ENCODE results near the gene GABRG3.
"Not testable (repeated sequence)": the region's sequence is repeated elsewhere in the genome, so short reads cannot be mapped to it uniquely, and the experiment has no call there.

Gene GABRG3

DNA sequence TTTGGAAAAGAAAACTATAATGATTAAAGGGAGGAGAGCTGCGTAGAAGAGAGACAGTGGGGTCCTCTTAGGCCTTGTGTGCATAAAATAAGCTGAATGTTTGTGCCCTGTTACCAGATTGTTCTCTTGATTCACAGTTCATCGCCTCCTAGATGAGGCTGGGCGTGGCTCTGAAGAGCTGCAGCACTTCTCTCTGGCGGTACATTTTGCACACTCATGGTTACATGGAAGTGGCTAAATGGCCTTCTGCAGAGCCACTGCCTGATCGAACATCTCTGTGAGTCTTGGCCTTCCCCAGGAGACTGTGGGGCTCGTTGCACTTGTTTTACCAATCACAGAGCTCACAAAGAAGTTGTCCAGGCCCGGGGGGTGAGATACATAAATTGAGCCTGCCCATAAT lies 208.8 kb downstream of the GABRG3 start:
- Histone ChIP-seq H3K4me3 (ENCODE audit: low read depth in 1 of 5, low read length in 5 of 5) (no peak overlapping the region), H3K9ac (ENCODE audit: low read length in 5 of 5) (no peak overlapping the region), H3K27ac (ENCODE audit: low read depth, low read length) (no peak overlapping the region), H3K36me3 (ENCODE audit: control insufficient read depth in 5 of 5, insufficient read depth in 5 of 5, low read length in 5 of 5) (no peaks in the 10 kb centered on the region), H3K4me1 (ENCODE audit: control insufficient read depth in 5 of 5, insufficient read depth in 5 of 5, low read length in 5 of 5) (no peaks in the 10 kb centered on the region), H3K9me3 (ENCODE audit: control insufficient read depth in 5 of 5, low read length in 5 of 5) (peaks cover 2 to 41% (median 28%) of the 10 kb centered on the region in 5 donors), H3K27me3 (ENCODE audit: control insufficient read depth in 5 of 5, insufficient read depth in 4 of 5, low read length in 5 of 5) (no peaks in the 10 kb centered on the region)

DNA sequence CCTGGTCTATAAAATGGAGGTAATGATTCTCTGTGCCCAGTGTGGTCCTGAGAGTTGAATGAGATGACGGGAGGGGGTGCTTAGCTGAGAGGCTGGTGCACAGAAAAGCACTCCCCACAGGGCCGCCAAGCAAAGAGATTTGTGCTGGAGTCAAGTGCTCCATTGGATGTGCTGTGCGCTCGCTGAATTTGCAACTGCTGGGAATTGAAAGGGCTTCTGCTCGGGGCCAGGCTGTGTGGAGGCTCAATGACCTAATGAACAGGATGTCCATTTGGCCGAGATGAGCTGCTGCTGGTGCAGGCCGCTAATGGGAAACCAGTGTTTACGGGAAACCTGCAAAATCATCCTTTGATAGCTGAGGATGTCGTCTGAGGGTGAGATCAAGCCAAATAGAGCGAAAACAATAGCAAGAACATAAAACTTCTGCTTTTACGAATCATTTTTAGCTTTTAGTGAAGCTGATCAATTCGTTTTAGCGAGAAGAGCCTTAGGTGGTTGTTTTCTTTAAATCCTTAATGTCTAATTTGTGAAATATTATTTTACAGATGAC lies 211.7 kb downstream of the GABRG3 start:
- Histone ChIP-seq H3K9me3 (ENCODE audit: control insufficient read depth in 5 of 5, low read length in 5 of 5) (peaks cover 0 to 18% (median 13%) of the 10 kb centered on the region in 5 donors), H3K9ac (ENCODE audit: low read length in 5 of 5) (no peak overlapping the region), H3K27ac (ENCODE audit: low read depth, low read length) (no peak overlapping the region), H3K4me1 (ENCODE audit: control insufficient read depth in 5 of 5, insufficient read depth in 5 of 5, low read length in 5 of 5) (no peaks in the 10 kb centered on the region), H3K4me3 (ENCODE audit: low read depth in 1 of 5, low read length in 5 of 5) (no peak overlapping the region), H3K36me3 (ENCODE audit: control insufficient read depth in 5 of 5, insufficient read depth in 5 of 5, low read length in 5 of 5) (no peaks in the 10 kb centered on the region), H3K27me3 (ENCODE audit: control insufficient read depth in 5 of 5, insufficient read depth in 4 of 5, low read length in 5 of 5) (no peaks in the 10 kb centered on the region)

DNA sequence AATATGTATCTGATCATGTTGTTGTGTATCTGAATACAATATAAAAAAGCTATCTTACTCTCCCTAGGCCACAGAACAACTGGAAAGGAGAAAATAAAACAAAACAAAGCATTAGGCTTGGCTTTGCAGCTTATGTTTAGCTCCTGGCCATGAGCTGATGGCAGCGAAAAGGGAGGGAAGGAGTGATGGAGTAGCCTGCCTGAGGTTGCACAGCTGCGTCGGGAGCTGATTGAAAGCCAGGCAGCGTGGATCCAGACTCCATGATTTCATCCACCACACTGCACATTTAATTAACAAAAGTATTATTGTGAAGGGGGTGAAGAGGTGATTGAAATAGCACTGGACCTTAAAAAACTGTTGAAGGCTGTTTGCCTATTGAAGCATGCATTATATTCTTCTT lies 212.2 kb downstream of the GABRG3 start:
- H3K27me3 ChIP-seq (ENCODE audit: control insufficient read depth in 5 of 5, insufficient read depth in 4 of 5, low read length in 5 of 5): no peaks in the 10 kb centered on the region

DNA sequence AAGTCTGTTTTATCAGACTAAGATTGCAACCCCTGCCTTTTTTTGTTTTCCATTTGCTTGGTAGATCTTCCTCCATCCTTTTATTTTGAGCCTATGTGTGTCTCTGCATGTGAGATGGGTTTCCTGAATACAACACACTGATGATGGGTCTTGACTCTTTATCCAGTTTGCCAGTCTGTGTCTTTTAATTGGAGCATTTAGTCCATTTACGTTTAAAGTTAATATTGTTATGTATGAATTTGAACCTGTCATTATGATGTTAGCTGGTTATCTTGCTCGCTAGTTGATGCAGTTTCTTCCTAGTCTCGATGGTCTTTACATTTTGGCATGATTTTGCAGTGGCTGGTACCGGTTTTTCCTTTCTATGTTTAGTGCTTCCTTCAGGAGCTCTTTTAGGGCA lies 220.5 kb downstream of the GABRG3 start:
- not testable (repeated sequence) for H3K4me1 ChIP-seq (ENCODE audit: control insufficient read depth in 5 of 5, insufficient read depth in 5 of 5, low read length in 5 of 5); H3K36me3 ChIP-seq (ENCODE audit: control insufficient read depth in 5 of 5, insufficient read depth in 5 of 5, low read length in 5 of 5); H3K9ac ChIP-seq (ENCODE audit: low read length in 5 of 5); H3K27me3 ChIP-seq (ENCODE audit: control insufficient read depth in 5 of 5, insufficient read depth in 4 of 5, low read length in 5 of 5); H3K9me3 ChIP-seq (ENCODE audit: control insufficient read depth in 5 of 5, low read length in 5 of 5); H3K27ac ChIP-seq (ENCODE audit: low read depth, low read length); H3K4me3 ChIP-seq (ENCODE audit: low read depth in 1 of 5, low read length in 5 of 5)

More for the DNA sequence above, 212.2 kb downstream of the GABRG3 start:
- H3K27ac ChIP-seq (ENCODE audit: low read depth, low read length): no peak overlapping the region
- H3K4me3 ChIP-seq (ENCODE audit: low read depth in 1 of 5, low read length in 5 of 5): no peak overlapping the region
- peaks cover 0 to 15% (median 8%) of the 10 kb centered on the region in 5 donors for H3K9me3 ChIP-seq (ENCODE audit: control insufficient read depth in 5 of 5, low read length in 5 of 5)
- H3K36me3 ChIP-seq (ENCODE audit: control insufficient read depth in 5 of 5, insufficient read depth in 5 of 5, low read length in 5 of 5): no peaks in the 10 kb centered on the region
- H3K4me1 ChIP-seq (ENCODE audit: control insufficient read depth in 5 of 5, insufficient read depth in 5 of 5, low read length in 5 of 5): no peaks in the 10 kb centered on the region
- H3K9ac ChIP-seq (ENCODE audit: low read length in 5 of 5): no peak overlapping the region

DNA sequence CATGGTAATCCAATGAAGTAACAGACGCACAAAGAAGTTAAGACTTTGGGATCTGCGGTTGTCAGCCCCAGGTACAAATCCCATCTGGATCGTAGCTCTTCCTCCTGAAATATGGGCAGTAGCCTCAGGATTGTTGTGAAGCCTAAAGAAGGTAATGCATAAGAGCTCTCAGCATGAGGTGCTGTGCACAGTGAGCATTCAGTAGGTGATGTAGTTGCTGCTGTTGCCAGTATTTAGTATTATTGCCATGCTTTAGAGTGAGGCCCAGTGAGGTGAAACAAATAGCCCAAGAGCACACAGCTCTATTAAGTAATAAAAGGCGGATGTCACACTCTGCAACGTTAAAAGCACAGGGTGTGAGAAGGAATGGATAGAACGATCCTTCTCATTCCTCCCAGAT lies 225.7 kb downstream of the GABRG3 start:
- Histone ChIP-seq H3K9ac (ENCODE audit: low read length in 5 of 5) (no peak overlapping the region), H3K4me1 (ENCODE audit: control insufficient read depth in 5 of 5, insufficient read depth in 5 of 5, low read length in 5 of 5) (no peaks in the 10 kb centered on the region), H3K9me3 (ENCODE audit: control insufficient read depth in 5 of 5, low read length in 5 of 5) (peaks cover 0 to 5% (median 0%) of the 10 kb centered on the region in 5 donors), H3K36me3 (ENCODE audit: control insufficient read depth in 5 of 5, insufficient read depth in 5 of 5, low read length in 5 of 5) (no peaks in the 10 kb centered on the region), H3K27me3 (ENCODE audit: control insufficient read depth in 5 of 5, insufficient read depth in 4 of 5, low read length in 5 of 5) (no peaks in the 10 kb centered on the region), H3K4me3 (ENCODE audit: low read depth in 1 of 5, low read length in 5 of 5) (no peak overlapping the region), H3K27ac (ENCODE audit: low read depth, low read length) (no peak overlapping the region)

DNA sequence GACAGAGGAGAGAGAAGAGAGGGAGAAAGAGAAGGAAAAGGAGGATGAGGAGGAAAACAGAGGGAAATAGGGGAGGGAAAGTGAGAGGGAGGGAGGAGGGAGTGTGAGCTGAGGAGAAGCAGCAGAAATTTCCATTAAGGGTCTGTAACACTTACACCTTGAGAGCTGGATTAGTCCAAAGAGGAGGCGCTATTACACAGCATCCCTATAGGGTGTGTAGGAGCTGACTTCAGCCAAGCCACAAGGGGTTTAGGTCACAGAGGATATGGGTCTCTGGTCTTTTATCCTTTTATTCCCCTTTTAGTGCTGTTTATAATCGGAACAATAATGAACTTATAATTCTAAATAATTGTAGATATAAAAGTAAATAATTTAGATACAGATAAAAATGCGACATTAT lies 230.4 kb downstream of the GABRG3 start:
- no peak overlapping the region for H3K9ac ChIP-seq (ENCODE audit: low read length in 5 of 5)
- H3K9me3 ChIP-seq (ENCODE audit: control insufficient read depth in 5 of 5, low read length in 5 of 5): peaks cover 0 to 5% (median 0%) of the 10 kb centered on the region in 5 donors
- H3K27me3 ChIP-seq (ENCODE audit: control insufficient read depth in 5 of 5, insufficient read depth in 4 of 5, low read length in 5 of 5): no peaks in the 10 kb centered on the region
- H3K4me1 ChIP-seq (ENCODE audit: control insufficient read depth in 5 of 5, insufficient read depth in 5 of 5, low read length in 5 of 5): no peaks in the 10 kb centered on the region
- H3K36me3 ChIP-seq (ENCODE audit: control insufficient read depth in 5 of 5, insufficient read depth in 5 of 5, low read length in 5 of 5): no peaks in the 10 kb centered on the region
- no peak overlapping the region for H3K4me3 ChIP-seq (ENCODE audit: low read depth in 1 of 5, low read length in 5 of 5)
- no peak overlapping the region for H3K27ac ChIP-seq (ENCODE audit: low read depth, low read length)

DNA sequence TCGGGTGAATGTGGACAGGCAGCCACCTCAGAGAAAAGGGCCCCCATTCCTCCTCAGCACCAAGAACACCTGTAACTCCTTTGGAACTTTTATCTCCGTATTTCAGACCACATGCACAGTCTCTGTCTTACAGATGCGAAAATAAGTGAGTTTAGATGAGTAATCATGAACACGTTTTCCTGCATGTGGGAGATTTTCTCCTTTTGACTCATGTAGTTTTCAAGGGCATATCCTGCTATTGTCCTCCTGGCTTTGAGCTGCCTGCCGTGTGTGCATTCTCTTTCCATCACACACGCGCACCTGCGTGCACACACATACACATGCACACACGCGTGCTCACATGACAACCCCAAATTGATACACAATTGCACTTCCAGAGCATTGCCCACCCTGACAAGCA lies 239.2 kb downstream of the GABRG3 start:
- Histone ChIP-seq H3K9me3 (ENCODE audit: control insufficient read depth in 5 of 5, low read length in 5 of 5) (peaks cover 0 to 13% (median 5%) of the 10 kb centered on the region in 5 donors), H3K36me3 (ENCODE audit: control insufficient read depth in 5 of 5, insufficient read depth in 5 of 5, low read length in 5 of 5) (no peaks in the 10 kb centered on the region), H3K27me3 (ENCODE audit: control insufficient read depth in 5 of 5, insufficient read depth in 4 of 5, low read length in 5 of 5) (peaks cover 0 to 3% (median 0%) of the 10 kb centered on the region in 5 donors), H3K9ac (ENCODE audit: low read length in 5 of 5) (no peak overlapping the region), H3K4me3 (ENCODE audit: low read depth in 1 of 5, low read length in 5 of 5) (no peak overlapping the region), H3K4me1 (ENCODE audit: control insufficient read depth in 5 of 5, insufficient read depth in 5 of 5, low read length in 5 of 5) (no peaks in the 10 kb centered on the region), H3K27ac (ENCODE audit: low read depth, low read length) (no peak overlapping the region)

DNA sequence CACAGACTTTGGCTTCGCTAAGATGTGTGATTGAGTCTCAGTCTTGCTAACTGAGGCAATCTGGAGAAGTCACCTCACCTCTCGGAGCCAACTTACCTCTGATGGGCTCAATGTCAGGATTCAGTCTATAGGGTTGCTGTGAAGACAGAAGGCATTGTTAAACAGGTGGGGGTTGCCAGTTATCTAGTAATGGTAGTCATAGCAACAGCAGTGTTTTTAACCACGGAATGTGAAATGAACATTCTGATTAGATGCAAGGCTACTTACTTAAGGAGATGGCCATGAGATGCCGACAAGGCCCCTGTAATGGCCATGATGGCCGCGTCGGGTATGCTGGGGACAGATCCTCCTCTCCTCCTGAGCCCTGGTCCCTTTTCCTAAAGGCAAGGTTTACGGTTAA lies 243.1 kb downstream of the GABRG3 start:
- H3K9me3 ChIP-seq (ENCODE audit: control insufficient read depth in 5 of 5, low read length in 5 of 5): peaks cover 0 to 16% (median 5%) of the 10 kb centered on the region in 5 donors
- peaks cover 0 to 3% (median 0%) of the 10 kb centered on the region in 5 donors for H3K27me3 ChIP-seq (ENCODE audit: control insufficient read depth in 5 of 5, insufficient read depth in 4 of 5, low read length in 5 of 5)
- H3K9ac ChIP-seq (ENCODE audit: low read length in 5 of 5): no peak overlapping the region
- no peaks in the 10 kb centered on the region for H3K36me3 ChIP-seq (ENCODE audit: control insufficient read depth in 5 of 5, insufficient read depth in 5 of 5, low read length in 5 of 5)
- no peak overlapping the region for H3K27ac ChIP-seq (ENCODE audit: low read depth, low read length)
- H3K4me1 ChIP-seq (ENCODE audit: control insufficient read depth in 5 of 5, insufficient read depth in 5 of 5, low read length in 5 of 5): no peaks in the 10 kb centered on the region
- H3K4me3 ChIP-seq (ENCODE audit: low read depth in 1 of 5, low read length in 5 of 5): no peak overlapping the region

DNA sequence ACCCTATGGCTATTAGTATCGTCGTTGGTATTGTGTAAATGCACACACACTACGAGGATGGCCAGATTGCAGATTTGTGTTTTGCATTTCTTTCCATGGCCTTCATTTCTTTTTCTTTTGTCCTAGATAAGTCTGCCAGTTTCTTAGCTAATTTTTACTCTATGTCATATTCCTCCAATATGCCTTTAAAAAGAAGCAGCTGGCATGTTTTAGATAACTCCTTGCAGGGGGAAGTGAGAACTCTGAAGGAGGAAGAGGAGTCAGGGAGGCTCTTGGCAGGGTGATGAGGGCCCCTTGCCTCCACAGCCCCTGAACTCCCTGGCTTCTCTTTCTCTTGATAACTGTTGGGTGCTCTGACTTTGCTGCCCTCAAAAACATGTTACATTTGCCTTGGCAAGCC lies 244.0 kb downstream of the GABRG3 start:
- peaks cover 0 to 22% (median 5%) of the 10 kb centered on the region in 5 donors for H3K9me3 ChIP-seq (ENCODE audit: control insufficient read depth in 5 of 5, low read length in 5 of 5)
- no peaks in the 10 kb centered on the region for H3K4me1 ChIP-seq (ENCODE audit: control insufficient read depth in 5 of 5, insufficient read depth in 5 of 5, low read length in 5 of 5)
- no peak overlapping the region for H3K27ac ChIP-seq (ENCODE audit: low read depth, low read length)
- no peaks in the 10 kb centered on the region for H3K36me3 ChIP-seq (ENCODE audit: control insufficient read depth in 5 of 5, insufficient read depth in 5 of 5, low read length in 5 of 5)
- H3K9ac ChIP-seq (ENCODE audit: low read length in 5 of 5): no peak overlapping the region
- H3K27me3 ChIP-seq (ENCODE audit: control insufficient read depth in 5 of 5, insufficient read depth in 4 of 5, low read length in 5 of 5): peaks cover 0 to 3% (median 0%) of the 10 kb centered on the region in 5 donors
- no peak overlapping the region for H3K4me3 ChIP-seq (ENCODE audit: low read depth in 1 of 5, low read length in 5 of 5)

DNA sequence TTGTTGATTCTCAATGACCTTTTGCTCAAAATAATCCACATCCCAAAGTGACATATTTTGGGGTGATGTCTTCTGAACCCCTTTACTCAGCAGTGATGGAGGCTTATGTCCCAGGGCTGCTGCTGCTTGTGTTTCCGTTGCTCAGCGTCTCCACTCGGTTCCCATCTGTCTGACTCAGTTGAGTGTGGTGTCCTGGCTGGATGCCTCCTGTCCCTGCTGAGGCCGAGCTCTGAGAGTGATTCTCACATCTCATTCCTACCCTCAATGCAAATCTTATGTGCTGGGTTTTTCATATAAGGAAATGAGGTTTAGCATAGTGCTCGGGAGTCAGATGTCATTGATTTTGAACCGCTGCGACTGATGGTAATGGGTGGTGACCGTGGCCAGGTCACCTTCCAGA lies 247.4 kb downstream of the GABRG3 start:
- H3K27me3 ChIP-seq (ENCODE audit: control insufficient read depth in 5 of 5, insufficient read depth in 4 of 5, low read length in 5 of 5): peaks cover 0 to 3% (median 0%) of the 10 kb centered on the region in 5 donors
- peaks cover 0 to 15% (median 0%) of the 10 kb centered on the region in 5 donors for H3K9me3 ChIP-seq (ENCODE audit: control insufficient read depth in 5 of 5, low read length in 5 of 5)
- H3K36me3 ChIP-seq (ENCODE audit: control insufficient read depth in 5 of 5, insufficient read depth in 5 of 5, low read length in 5 of 5): no peaks in the 10 kb centered on the region
- H3K4me3 ChIP-seq (ENCODE audit: low read depth in 1 of 5, low read length in 5 of 5): no peak overlapping the region
- no peak overlapping the region for H3K9ac ChIP-seq (ENCODE audit: low read length in 5 of 5)
- H3K4me1 ChIP-seq (ENCODE audit: control insufficient read depth in 5 of 5, insufficient read depth in 5 of 5, low read length in 5 of 5): no peaks in the 10 kb centered on the region
- no peak overlapping the region for H3K27ac ChIP-seq (ENCODE audit: low read depth, low read length)

All from subcutaneous abdominal adipose tissue (tissue), 5 donors.